Medulla oblongata (tissue), 1 donor: ENCODE results near the gene TMEM126A.

Experiments
- DNase-seq: peaks from one replicate; pipeline ENCODE4 v3.0.0-alpha.2; 2015; ENCODE audit errors: extremely low spot score

TMEM126A gene

DNA sequence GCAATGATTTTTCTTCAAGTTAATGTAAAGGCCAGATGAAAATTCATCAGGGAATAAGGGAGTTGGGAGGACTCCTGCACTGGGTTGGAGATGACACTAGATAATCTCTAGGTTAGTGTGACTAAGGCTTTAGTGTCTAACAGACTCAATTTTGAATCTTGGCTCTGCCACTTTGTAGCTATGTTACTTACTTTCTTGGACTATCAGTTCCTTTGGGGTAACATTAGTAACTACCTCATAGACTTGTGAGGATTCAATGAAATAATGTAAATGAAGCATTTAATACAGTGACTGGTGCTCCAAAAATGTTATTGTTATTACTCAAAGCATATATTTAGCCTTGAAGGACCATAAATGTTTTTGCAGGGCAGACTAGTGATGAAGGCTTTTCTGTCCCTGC is 47.8 kb downstream of the TMEM126A start:
- DNase-seq, result no peak

DNA sequence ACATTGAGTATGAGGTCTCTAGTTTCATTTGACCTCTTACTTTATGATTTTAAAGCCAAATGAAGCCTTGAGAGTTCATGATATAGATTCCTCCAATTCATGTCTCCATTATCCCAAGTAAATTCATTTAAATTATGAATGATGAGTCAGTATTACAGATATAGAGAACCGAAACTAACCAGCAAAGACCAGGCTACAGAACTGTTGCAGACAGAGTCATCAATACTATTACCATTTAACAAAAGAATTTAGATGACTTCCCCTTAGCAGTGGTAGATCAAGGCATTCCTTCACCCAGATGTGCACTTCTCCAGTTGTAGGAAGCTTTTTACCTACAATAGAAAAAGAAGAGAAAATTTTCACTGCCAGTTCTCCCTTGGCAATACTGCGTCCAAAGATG is 50.0 kb downstream of the TMEM126A start:
- no peak for DNase-seq

DNA sequence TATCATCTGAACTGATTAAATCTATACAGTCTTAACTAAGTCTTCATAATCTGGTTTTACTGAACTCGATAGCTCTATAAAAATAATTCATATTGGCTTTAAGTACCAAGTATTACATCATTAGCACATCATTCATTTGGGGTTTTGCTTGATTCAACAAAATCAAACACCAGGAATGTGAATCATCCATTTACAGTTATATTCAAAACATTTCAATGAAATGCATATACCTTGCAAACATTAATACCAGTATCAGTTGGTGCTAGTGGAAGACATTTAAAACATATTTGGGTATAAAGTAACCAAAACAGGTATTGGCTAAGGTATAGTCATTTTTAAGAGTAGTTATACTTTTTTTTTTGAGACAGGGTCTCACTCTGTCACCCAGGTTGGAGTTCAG is 50.4 kb downstream of the TMEM126A start:
- DNase-seq, result no peak

DNA sequence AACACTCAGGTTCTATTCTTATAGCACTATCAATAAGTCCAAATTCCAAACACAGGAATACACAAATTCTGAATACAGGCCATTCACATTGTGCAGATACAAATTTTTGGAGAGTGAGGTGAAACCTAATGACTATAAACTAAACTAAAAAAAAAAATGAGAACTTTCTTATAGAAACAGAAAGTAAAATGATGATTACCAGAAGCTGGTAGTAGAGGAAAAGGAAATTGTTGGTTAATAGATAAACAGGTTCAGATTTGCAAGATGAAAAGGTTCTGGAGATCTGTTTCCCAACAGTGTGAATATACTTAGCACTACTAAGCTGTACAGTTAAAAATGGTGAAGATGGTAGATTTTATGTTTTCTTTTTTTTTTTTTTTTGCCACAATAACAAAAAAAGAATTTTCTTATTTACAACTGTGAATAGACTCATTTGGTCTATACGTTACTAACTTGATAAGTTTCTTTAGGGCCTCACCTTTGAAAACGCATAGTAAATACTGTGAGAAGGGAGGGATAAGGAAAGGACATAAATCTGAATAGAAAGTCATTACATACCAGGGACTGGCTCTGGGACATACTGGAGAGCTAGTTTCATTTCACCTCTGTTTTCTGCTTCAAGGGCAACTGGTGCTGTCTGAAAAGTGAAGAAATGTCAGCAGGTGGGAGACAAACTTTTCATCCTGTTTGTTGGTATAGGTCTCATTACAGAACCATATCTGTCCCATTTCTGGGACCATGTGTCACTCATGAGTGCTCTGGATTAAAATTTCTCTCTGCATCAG is 52.4 kb downstream of the TMEM126A start:
- no peak for DNase-seq

DNA sequence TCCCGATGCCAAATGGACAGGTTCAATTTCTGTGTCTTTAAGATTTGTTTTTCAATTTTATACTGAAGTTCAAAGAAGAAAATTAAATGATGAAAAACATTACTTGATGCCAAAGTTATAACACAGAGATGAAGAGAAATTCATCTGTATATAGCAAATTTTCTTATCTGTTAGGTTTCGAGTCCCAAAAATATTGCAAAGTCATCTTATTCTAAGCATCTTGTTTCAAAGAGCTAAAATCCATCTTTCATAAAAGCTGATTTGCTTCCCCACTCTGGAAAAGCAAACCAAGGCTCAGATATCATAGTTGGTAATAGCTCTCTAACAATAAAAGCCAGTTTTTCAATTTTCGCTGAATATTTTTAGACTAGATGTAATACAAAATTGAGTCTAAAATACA is 57.2 kb downstream of the TMEM126A start:
- DNase-seq, result no peak

DNA sequence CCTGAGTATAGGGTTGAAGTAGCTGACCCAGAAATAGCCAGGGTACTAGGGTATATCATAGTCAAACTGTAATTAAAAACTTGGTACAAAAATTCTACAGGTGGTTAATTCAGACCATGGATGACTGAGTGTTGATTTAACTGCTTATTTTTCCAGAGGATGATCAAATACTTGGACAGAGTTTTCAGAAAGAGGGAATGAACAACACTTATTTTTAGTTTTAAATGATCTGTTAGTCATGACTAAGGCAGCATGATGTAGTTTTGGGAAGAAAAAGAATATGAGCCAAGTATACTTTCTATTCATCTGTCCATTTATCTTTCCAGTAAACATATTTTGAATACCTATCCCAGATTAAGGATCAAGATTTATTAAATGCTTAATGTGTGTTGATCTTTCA is 58.0 kb downstream of the TMEM126A start:
- DNase-seq, result no peak
